Measurements from ENCODE around the gene ADAT1.
"Not testable (repeated sequence)": the region's sequence is repeated elsewhere in the genome, so short reads cannot be mapped to it uniquely, and the experiment has no call there.

The ADAT1 gene

DNA sequence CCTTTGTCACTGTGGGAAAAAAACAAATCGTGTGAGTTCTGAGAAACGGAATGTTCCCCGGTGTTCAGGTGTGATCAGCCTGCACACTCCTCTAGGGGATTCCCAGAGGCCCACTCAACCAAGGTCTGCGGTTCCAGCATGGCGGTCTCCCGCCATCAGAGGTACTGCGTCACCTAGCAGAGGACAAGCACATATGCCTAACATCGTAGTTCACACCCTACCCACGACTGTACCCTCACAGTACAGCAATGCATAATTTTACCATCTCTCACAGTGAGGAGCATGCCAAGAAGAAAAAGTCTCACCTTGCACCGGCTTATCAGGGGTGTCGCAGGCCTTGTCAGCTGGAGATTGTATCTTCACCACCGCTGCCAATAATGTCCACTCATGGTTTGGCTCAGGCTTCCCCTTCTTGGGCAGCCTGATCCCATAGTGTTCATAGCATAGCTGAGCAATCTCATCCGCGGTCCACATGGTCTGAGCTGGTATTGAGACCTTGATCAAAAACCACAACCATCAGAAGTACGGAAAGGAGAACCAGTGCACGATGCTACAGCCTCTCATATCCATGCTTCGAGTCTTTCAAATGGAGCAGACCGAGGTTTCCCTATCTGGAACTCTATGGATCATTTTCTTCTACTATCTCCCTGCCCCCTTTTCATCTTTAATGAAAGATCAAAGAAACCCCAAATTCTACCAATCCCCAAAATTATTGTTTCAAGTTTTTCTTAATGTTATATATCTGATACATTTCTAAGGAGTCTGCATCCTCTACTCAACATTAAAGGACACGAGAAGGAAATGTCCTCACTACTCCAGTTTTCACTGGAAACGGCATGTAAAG is 2.5 kb downstream of the ADAT1 start:
- no peak for DNase-seq (ENCODE audit: low spot score)

DNA sequence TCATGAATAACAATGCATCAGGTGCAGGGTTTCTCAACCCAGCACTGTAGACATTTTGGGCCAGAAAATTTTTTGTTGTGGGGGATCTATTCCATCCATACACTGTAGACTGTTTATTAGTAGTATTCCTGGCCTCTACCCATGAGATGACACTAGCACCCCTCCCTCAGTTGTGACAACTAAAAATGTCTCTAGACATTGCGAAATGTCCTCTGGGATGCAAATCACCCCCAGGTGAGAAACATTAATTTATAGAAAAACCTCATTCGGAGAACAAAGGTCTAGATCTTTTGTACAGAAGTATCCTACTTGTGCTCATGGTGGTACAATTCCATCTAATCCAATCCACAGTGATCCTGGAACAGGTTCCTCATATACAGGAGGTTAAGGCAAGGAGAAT is 4.3 kb downstream of the ADAT1 start:
- no peak for DNase-seq (ENCODE audit: low spot score)

DNA sequence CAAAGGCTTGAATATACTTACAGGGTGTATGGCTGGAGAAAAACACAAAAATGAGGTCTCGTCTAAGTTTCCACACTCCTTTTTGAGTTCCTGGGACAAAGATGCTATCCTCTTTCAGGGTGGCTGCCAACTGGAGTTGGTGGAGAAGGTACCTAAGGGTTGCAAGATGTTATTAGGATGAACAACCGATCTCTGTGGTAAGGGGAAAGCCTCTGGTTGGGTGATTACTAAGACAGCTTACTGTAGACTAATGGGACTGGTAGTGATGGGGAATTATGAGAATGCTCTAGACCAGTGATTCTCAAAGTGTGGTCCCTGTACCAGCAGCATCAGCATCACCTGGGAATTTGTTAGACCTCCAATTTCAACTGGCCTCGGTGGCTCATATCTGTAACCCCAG is 6.0 kb downstream of the ADAT1 start:
- DNase-seq (ENCODE audit: low spot score): no peak

DNA sequence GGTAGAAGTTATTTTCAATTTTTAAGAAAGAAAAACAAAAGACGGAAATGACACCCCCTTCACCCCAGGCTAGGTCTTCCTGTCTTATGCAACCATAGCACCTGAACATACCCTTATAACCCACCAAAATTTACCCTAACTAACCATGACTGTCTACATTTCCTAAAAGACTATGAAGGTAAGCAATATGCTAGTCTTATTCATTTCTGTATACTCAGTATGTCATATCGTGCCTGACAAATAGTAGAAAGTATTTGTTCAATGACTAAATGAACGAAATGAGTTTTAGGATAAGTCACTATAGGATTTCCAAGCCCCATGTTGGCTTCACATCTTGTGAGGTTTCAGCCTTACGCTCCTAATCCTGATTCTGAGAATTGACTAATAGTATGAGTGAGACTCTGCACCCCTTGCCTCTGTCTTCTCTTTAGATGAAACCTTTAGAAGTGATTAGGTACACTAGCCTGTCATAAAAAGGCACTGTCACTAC is 6.5 kb downstream of the ADAT1 start:
- no peak for DNase-seq (ENCODE audit: low spot score)

DNA sequence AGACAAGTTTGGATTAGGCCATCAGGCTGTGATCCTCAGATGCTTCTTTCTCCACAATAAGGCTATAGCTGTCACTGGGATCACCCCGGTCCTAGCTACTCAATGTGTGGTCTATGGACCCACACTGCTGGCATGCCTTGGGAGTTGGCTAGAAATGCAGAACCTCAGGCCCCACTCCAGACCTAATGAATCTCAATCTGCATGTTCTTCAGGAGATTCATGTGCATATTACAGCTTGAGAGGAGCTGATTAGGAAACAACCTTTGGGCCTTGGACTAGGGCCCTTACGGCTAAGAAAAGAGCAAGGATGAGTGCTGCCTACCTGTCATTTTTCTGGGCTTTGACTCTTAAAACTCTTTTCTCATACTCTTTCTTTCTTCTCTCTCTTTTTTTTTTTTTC is 7.5 kb downstream of the ADAT1 start:
- DNase-seq (ENCODE audit: low spot score): no peak

DNA sequence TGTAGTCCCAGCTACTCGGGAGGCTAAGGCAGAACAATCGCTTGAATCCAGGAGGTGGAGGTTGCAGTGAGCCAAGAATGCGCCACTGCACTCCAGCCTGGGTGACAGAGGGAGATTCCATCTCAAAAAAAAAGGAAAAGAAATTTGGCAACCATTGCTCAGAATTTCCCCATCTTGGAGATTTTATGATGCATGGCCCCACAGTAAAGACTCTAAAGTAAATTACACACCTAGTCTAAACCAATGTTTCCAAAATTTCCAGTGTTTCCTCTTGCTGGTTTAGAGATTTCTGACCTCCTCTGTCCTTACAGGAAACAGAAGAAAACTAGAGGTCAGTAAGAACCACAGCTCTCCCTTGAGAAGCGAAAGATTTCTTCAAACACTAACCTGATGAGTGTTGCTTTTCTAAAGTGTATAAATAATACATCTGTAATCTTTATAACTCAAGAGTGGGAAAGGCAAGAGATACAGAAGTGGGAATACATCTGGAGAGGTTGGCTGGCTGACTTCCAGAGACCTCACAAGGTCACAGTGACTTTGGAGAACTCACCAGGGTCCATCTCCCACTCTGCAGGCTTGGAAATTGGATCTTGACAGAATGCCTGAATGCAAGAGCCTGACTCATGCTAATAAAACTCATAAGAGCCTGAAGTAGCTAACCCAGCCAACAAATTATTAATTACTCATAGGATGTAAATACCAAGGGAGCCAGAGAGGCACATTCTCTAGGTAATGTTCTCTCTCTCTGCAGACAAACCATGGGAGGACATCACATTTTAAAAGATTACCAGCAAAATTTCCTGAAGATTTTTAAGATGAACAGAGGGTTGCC is 8.8 kb downstream of the ADAT1 start:
- DNase-seq (ENCODE audit: low spot score): no peak

DNA sequence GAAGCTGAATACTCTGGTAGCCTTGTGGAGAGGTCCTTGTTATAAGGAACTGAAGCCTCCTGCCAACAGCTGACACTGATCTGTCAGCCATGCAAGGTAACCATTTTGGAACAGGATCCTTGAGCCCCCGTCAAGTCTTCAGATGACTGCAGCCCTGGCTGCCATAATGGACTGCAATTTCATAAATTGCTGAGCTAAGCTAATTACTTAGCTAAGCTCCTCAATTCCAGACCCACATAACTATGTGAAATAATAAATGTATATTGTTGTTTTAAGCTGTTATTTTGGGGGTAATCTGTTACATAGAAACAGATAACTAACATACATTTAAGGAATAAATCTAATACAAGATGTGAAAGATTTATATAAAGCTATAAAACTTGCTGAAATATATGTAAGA is 16.6 kb downstream of the ADAT1 start:
- no peak for DNase-seq (ENCODE audit: low spot score)

DNA sequence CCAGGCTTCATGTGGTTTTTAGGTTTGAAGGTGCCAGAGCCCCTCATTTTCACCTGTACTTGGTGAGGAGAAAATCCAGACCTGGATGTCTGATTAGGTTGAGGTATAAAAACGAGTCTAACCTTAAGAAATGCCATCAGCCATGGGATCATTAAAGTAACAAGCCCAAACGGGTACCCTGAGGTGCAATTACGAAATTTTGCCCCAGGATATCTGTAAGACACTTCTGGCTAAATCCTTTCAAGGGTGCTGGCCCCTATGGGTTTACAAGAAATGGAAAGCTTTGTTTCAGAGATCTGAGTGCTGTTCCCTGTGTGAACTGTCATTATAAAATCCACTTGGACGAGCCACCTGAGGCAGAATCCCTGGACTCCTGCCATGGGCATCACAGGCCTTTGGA is 19.8 kb downstream of the ADAT1 start:
- DNase-seq (ENCODE audit: low spot score): no peak

DNA sequence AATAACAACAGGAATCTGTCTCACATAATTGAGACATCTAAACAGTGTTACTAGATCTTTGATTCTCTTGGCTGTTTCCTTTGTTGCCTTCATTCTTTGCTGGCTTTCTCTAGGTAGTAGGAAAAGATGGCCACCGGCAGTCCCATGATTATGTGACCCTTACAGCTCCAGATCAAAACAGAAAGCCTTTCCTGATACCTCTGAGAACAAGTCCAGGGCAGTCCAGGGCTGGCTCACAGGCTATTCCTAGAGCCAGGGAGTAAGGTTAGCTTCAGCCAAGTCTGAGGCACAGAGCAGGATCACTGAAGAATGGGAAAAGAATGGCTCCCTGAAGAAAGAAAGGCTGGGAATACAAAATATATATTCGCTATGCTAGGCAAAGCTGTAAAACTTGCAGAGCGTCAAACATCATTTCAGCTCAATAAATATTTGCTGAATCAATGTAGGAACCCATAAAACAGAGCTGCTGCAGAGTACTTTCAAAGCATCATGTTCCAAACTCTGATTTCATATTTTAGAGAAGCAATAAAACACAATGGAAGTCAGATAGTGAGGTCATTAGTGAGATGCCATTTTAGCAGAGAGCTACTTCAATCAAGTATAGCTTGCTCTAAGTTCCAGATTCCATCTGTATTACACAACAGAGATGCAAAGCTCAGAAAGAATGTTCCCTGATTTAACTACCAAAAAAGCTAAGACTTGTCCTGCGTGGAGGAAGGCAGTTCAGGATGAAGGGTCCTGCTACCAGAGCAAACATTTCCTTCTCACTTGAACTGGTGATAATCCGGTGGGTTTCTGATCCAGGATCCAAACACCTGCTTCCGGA is 23.4 kb downstream of the ADAT1 start:
- DNase-seq (ENCODE audit: low spot score): no peak

DNA sequence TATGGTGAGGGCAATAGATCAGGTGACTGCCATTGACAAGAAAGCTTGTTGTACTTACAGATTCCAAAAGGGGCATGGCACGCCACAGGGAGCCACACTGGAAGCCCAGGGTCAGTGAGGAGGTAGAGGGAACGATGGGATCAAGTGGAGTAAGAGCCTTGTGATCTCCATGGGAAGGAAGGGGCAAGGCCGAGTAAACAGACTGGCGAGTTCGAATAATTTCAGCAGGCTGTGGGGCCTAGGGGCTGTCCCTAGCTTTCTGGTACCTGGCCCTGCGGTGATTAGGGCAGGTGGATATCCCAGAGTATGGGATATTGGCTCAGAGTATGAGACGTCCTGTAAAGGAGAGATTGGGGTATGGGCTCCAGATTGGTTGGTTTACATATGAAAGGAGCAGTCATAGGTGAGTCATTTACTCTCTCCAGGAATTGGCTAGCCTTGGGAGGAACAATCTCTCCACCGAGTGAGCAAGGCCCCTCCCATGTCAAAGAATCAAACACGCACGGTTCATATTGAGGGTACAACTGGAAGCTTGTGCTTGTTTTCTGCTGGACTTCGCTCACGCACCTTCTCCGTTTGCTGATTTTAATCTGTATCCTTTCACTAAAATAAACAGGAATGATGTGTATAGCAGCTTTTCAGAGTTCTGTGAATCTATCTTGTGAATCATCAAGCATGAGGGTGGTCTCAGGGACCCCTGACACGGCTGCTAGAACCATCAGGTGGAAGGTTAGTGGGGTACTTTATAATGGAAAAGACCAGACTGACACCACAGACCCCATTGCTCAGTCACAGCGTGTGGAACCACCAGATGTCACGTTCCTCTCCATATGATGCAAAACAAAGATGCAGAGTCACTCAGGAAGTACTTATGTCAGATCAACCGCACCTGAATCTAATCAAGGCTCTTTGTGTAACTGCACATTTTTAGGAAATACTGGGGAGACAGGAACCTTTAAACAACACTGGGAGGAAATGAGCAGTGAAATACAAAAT is 29.0 kb downstream of the ADAT1 start:
- DNase-seq (ENCODE audit: low spot score): no peak

DNA sequence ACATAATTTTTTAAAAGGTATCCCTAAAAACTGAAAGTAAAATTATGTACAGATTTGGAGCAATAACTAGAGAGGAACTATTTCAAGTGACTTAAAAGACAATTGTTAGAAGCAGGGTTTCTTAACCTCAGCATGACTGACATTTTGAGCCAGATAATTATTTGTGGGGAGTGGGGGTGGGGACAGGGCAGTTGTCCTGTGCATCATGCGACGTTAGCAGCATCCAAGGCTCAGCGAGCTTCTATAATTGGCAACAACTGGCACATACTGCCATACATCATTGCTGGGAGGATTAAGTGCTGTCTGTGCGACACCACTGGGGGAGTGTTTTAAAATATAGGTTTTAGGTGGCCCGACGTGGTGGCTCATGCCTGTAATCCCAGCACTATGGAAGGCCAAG is 29.8 kb downstream of the ADAT1 start:
- no peak for DNase-seq (ENCODE audit: low spot score)

DNA sequence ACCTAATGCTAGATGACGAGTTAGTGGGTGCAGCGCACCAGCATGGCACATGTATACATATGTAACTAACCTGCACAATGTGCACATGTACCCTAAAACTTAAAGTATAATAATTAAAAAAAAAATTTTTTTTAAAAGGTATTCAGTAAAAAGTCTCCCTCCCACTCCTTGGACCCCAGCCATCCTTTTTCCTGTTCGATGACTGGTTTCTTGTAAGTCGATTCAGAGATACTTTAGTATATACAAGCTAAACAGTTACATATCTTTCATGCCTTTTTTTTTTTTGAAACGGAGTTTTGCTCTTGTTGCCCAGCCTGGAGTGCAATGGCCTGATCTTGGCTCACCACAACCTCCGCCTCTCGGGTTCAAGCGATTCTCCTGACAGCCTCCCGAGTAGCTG is 31.2 kb downstream of the ADAT1 start:
- not testable (repeated sequence) for DNase-seq (ENCODE audit: low spot score)

DNA sequence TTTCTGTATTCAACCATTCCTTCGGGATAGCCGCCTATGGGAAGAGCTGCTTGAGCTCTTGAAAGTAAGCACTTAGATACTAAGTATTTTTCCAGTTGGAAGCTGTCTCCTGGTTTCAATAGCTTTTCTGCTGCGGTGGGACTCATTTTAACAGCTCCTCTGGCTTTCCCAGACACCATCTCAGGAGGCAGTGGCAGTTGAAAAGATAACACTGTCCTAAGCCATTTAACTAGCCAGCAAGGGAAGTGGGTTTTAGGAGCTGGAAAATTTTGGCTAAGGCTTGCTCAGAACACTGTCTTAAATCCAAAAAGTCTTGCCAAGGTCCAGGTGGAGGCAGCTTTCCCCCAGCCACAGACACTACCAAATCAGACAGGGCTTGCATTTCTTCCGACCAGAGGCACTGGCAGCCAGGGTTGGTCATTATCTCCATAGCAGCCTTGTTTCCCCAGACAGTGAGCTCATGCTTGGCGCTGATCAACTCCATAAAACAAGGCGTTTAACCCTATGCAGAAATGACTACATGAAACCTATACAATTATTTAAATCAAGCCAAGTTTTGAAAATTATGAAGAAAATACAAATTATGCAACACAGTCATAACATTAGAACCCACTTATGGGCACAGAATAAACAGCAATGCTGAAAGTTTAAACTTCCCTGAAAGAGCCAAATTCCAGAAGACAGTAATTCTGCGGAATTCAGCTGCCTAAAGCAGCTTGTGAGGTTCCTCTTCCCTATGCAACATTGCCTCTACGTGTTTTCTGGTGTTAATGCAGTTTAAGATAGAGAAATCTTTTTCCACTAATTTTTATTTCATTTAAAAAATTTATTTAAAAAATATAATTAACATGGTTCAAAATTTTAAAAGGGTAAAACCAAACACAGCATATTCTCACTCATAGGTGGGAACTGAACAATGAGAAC is 31.9 kb downstream of the ADAT1 start:
- no peak for DNase-seq (ENCODE audit: low spot score)

DNA sequence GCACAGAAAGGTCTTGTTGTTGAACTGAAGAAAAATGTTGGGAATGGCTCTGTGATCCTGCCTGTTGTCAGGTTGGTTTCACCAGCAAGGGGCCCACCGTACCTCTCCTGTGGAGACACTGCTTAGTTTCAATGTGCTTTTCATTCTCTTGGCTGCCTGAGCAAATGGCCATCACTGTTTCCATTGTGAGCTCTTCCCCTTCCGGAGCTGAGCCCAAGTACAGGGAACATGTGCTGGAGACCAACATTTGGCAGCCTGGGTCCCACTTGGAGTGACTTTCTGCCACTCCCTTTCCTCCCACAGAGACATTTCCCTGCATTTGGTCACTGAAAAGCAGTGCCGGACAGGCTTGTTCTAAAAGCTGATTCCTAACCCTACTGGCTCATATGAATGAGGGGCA is 33.8 kb downstream of the ADAT1 start:
- DNase-seq (ENCODE audit: low spot score): no peak

DNA sequence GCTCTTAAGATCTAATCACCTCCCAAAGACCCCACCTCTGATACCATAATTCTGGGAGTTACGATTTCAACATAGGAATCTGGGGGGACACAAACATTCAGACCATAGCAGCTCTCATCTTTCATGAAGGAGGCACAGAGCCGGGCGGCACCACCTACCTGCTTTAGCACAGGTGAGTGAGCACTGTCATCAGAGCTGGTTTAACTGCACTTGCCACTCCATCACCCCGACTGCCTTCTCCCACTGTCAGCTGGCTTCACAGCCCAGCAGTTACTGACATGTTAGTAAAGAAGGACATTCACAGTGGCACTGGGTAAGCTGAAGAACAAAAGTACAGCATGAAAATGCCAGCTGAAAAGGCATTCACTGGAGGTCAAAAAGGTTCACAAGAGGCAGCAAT is 34.4 kb downstream of the ADAT1 start:
- no peak for DNase-seq (ENCODE audit: low spot score)

DNA sequence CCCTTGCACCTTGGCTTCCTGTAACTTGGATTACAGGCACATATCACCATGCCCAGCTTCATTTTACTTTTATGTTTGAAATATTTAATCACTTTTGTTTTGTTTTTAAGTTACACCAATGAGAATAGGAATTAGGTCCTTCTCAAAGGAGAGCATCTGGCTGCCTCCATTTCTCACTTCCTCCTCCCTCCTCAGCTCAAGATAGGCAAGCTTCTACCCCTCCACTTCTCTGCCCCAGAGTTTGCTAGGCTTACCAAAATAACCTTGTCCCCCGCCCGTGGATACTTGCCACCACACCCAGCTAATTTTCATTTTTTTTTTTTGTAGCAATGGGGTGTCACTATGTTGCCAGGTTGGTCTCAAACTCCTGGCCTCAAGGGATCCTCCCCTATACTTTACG is 39.0 kb downstream of the ADAT1 start:
- DNase-seq (ENCODE audit: low spot score): no peak

DNA sequence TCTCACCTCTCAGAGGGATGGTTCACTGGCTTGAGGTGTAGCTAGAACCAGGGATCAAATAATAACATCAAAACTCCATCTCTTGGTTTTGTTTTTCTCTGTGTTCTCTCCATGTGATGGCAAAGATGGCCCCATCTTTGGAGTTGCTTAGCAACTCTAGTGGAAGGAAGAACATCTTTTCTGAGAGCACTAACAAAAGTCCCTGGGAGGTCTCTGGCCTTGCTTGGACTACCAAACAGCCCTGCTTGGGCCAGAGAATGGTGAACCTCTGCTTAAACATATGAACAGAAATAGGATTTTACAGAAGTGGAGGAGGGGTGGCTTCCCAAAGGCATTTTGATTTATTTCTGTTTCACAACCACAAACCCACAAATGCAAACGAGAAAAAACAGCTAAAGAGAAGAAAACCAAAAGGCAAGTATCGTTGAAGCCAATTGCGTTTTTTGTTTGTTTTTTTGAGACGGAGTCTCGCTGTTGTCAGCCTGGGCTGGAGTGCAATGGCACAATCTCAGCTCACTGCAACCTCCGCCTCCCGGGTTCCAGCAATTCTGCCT is 43.7 kb downstream of the ADAT1 start:
- no peak for DNase-seq (ENCODE audit: low spot score)

DNA sequence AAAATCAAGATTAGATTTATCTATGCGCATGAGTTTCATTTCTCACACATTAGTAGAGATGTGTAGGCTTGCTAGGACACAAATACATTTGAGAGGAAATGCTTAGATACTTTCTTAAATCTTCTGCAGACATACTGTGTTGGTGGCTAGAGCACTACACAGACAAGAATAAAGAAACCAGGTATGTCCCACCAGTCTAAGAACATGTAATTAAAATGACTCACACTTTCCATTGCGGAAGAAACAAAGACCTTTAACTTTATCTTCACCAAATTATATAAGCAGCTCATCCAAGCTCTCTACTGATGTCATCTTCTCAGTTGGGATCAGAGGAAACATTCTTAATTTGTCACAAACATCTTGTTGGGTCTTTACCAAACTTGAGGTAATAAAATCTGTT is 44.4 kb downstream of the ADAT1 start:
- no peak for DNase-seq (ENCODE audit: low spot score)

DNA sequence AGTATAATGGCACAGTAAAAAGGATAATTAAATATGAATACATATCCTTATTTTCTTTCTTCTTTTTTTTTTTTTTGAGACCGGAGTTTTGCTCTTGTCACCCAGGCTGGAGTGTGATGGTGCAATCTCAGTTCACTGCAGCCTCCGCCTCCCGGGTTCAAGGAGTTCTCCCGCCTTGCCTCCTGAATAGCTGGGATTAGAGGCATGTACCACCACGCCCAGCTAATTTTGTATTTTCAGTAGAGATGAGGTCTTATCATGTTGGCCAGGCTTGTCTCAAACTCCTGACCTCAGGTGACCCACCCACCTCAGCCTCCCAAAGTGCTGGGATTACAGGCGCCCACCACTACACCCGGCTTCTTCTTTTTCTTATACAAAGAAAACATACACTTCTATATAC is 44.9 kb downstream of the ADAT1 start:
- DNase-seq (ENCODE audit: low spot score): no peak

DNA sequence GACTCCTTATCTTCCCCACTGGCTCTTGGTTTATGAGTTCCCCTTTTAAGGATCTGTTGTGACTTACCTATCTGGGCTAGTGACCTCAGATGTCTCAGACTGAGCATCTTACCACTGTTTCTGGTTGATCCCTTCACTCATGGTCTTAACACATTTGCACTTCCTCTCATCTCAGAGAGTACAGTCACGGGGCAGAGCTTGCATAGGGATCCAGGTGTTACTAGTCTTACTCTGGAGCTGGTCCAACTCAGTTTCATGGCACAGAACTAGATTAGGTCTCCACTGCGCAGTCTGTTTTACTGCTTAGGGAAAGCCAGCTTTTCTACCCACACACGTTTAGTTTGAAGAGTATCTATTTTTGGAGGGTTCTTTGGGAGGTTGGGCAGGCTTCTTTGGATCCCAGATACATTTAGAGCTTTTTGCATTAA is 46.7 kb downstream of the ADAT1 start:
- DNase-seq (ENCODE audit: low spot score): no peak
